Measurements from ENCODE around the gene RHOH. TPM values are rescaled to one million over a fixed set of nuclear protein-coding genes. Genes with fewer than 3 reads are reported as not detected.

The RHOH gene
- total RNA-seq, 1 donor = 164 TPM

DNA sequence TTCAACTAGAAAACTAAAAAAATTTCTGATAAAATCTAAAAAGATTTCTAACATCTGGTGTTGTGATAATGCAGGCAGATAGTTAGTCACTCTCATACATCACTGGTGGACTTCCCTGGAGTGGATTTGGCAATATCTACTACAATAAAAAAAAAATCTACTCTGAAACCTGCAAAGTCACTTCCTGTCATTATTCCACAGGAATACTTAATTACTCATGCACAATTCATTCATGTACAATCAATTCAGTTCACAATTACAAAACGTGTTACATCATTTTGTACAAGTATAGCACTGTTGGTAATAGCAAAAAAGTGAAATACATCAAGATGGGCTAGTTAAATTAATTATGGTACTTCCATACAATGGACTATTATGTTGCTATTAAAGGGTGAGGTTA, 16.5 kb upstream of the RHOH start:
- H3K9me3 ChIP-seq (ENCODE audit: low read depth, low read length) = no peaks in the 10 kb centered on the region
- no peaks in the 10 kb centered on the region for H3K27me3 ChIP-seq (ENCODE audit: insufficient read depth, low read length)

DNA sequence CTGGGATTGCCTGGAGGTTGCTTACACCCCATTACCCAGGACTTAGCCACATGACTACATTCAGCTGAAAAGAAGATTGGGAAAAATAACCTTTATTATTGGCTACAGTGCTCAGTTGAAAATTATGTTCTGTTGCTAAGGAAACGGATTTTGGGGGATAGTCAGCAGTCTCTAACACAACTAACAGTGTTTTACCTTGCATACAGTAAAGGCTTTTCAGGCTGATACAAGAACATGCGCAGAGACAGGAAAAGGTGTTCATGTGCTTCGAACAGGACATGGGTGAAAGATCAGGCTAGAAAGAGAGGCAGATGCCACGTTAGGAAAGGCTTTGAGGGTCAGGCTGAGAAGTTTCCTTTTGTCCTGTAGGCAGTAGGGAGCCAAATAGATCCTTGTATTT, 14.8 kb upstream of the RHOH start:
- Histone ChIP-seq H3K4me3 (ENCODE audit: low read length) (no peak overlapping the region), H3K9me3 (ENCODE audit: low read depth, low read length) (no peaks in the 10 kb centered on the region), H3K4me1 (ENCODE audit: insufficient read depth, low read length) (peaks cover 29% of the 10 kb centered on the region), H3K27me3 (ENCODE audit: insufficient read depth, low read length) (no peaks in the 10 kb centered on the region)

More for the DNA sequence above, 16.5 kb upstream of the RHOH start:
- H3K4me1 ChIP-seq (ENCODE audit: insufficient read depth, low read length) = peaks cover 29% of the 10 kb centered on the region
- H3K4me3 ChIP-seq (ENCODE audit: low read length) = no peak overlapping the region

DNA sequence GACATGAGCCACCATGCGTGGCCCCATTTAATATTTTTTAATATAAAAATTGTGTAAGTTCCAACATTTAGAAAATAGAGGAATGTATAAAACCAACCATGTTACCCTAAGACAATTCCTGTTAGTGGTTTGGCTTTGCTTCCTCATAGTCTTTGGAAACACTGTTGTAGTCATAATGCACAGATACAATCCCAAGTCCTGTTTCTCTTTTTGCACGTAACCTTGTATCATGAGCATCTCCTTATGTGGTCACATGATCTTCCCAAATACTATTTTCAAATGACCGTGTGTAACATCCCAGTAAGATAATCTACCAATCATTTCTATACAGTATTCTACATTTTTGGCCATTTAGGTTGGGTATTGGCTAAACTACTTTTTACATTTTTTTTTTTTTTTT, 13.9 kb upstream of the RHOH start:
- Histone ChIP-seq H3K4me3 (ENCODE audit: low read length) (no peak overlapping the region), H3K27me3 (ENCODE audit: insufficient read depth, low read length) (no peaks in the 10 kb centered on the region), H3K4me1 (ENCODE audit: insufficient read depth, low read length) (peaks cover 29% of the 10 kb centered on the region)

DNA sequence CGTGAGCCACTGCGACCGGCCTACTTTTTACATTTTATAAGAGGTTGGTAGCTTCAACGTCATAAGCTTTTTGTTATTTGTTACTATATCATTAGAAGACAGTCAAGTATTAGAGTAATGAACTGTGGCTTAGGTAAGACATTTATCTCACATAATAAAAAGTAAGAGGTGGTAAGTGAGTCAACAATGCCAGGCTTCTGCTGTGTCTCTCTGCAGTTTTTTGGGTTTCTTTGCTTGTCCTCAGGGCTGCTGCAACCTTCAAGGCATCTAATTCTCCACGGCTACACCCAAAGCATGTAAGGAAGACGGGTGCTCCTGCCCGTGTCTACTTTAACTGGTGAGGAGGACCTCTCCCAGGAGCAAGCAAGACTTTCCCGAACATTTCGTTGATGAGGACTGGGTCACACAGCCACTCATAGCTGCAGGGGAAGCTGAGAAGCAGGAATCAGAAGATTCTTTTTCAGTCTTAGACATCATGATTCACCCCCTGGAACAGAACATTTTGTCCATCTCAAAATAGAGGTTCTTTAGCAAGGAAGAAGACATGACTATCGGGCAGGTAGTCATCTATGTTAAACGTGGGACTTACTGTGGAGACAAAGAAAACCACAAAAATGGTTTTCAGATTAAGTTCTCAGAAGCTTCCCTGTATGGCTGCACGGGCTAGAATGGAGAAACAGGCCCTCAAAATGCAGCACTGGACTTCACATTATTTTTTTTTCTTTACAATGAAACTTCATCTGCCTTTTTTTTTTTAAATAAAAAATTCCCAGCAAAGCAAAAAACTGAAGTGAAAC, 13.0 kb upstream of the RHOH start:
- no peaks in the 10 kb centered on the region for H3K27me3 ChIP-seq (ENCODE audit: insufficient read depth, low read length)
- H3K4me1 ChIP-seq (ENCODE audit: insufficient read depth, low read length) = peaks cover 32% of the 10 kb centered on the region
- no peaks in the 10 kb centered on the region for H3K9me3 ChIP-seq (ENCODE audit: low read depth, low read length)
- no peak overlapping the region for H3K4me3 ChIP-seq (ENCODE audit: low read length)

More for the DNA sequence above, 13.9 kb upstream of the RHOH start:
- H3K9me3 ChIP-seq (ENCODE audit: low read depth, low read length) = no peaks in the 10 kb centered on the region

DNA sequence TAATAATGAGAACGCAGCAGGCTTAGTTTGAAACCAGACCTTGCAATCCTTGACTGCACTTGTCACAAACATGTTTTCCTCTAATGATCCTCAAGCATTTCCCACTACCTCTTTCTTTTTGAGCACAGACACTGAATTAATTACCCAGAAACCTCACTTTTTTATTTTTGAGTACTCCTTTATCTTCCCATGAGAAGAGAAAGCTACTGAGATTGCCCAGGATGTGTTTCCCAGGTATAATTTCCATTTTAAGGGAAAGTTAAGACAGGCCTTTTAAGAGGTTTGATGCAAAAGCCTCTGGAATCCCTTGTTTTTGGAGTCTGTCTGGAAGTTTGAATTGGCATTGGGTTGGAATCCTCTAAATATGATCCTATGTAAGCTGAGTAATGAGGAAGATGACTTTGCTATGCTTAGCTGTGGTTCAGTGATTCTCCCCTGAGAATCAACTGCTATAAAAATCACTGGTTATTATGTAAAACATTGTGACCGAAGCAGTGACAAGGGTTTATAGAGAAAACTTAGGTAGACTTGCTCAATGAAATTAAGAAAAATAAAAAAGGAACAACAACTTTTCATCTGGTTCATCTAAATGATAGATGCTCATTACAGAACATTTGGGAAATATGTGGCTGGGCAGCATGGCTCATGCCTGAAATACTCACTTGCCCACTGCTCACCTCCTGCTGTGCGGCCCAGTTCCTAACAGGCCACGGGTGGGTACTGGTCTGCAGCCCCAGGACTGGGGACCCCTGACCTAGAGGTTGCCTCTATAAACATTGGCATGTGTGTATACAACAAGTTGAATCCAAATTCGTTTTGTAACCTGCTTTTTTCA, 10.8 kb upstream of the RHOH start:
- Histone ChIP-seq H3K27me3 (ENCODE audit: insufficient read depth, low read length) (no peaks in the 10 kb centered on the region), H3K4me1 (ENCODE audit: insufficient read depth, low read length) (peaks cover 35% of the 10 kb centered on the region), H3K4me3 (ENCODE audit: low read length) (no peak overlapping the region), H3K9me3 (ENCODE audit: low read depth, low read length) (no peaks in the 10 kb centered on the region)

DNA sequence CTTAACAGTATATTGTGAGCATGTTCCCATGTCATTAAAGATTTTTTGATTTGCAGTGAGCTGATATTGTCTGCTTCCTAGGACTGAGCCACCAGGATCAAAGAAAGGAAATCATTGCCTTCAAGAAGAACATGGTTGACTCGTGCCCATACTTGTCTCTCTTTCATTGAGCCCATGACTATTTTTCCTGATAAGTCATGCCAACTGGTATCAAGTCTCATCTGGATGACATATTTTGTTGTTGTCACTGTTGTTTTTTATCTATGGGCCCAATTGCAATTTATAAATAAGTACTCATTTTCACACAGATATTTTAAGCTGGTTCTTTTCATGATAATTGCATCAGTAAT, 10.2 kb upstream of the RHOH start:
- no peaks in the 10 kb centered on the region for H3K9me3 ChIP-seq (ENCODE audit: low read depth, low read length)
- H3K4me3 ChIP-seq (ENCODE audit: low read length) = no peak overlapping the region
- peaks cover 34% of the 10 kb centered on the region for H3K4me1 ChIP-seq (ENCODE audit: insufficient read depth, low read length)
- no peaks in the 10 kb centered on the region for H3K27me3 ChIP-seq (ENCODE audit: insufficient read depth, low read length)

DNA sequence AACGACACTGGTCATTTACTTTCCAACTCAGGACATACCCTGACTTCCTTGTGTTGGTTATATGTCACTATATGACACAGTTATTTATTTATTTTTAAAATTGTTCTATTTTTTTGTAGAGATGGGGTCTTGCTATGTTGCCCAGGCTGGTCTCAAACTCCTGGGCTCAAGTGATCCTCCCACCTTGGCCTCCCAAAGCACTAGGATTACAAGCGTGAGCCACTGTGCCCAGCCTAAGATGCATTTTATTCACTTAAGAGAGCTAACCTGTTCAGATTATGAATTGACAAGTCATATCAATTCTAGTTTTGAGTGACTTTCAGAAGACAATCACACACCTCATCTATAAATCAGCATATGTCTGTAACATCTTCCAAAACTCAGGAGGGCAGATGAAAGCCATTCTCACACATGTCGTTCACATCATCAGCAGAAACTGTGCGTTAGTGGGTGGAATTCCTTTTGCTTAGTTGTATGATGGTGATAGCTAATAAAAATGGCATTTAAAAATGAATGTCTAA, 9.4 kb upstream of the RHOH start:
- no peaks in the 10 kb centered on the region for H3K27me3 ChIP-seq (ENCODE audit: insufficient read depth, low read length)
- no peak overlapping the region for H3K4me3 ChIP-seq (ENCODE audit: low read length)
- H3K4me1 ChIP-seq (ENCODE audit: insufficient read depth, low read length) = peaks cover 27% of the 10 kb centered on the region
- no peaks in the 10 kb centered on the region for H3K9me3 ChIP-seq (ENCODE audit: low read depth, low read length)

DNA sequence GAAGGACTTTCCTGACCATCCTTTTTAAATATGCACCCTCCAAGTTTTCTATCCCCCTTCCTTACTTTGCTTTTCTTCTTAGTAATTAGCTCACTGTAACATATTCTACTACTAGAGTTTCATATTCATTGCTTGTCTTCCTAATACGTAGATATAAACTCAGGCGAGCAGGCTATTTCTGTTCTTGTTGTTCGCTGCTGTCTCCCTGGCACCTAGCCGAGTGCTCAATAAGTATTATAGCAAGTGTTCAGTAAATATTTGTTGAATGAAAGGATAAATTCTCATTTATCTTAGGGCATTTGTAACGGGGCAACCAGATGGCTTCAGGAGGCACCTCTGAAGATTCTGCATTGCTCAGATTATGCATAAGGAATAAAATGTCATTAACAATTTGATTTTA, 6.8 kb upstream of the RHOH start:
- Histone ChIP-seq H3K4me3 (ENCODE audit: low read length) (no peak overlapping the region), H3K9me3 (ENCODE audit: low read depth, low read length) (no peaks in the 10 kb centered on the region), H3K27me3 (ENCODE audit: insufficient read depth, low read length) (no peaks in the 10 kb centered on the region), H3K4me1 (ENCODE audit: insufficient read depth, low read length) (peaks cover 40% of the 10 kb centered on the region)

DNA sequence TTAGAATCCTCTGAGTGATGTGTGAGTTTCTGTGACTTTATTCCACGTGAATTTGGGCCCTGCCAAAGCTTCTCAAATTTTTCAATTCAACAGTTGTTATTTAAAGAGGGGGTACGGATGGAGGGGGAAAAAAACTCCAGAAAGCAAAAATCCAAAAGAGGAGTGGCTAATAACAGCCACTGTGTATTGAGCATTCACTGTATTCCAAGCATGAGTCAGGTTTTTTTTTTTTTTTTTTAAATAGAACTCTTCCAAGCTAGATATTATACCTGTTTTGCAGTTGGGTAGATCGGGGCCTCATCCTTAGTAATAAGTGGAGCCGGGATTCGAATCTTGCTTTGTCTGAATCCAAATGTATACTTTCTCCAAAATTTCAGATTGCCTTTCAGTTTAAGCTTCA, 6.4 kb upstream of the RHOH start:
- H3K9me3 ChIP-seq (ENCODE audit: low read depth, low read length) = no peaks in the 10 kb centered on the region
- H3K27me3 ChIP-seq (ENCODE audit: insufficient read depth, low read length) = no peaks in the 10 kb centered on the region
- no peak overlapping the region for H3K4me3 ChIP-seq (ENCODE audit: low read length)
- peaks cover 45% of the 10 kb centered on the region for H3K4me1 ChIP-seq (ENCODE audit: insufficient read depth, low read length)

DNA sequence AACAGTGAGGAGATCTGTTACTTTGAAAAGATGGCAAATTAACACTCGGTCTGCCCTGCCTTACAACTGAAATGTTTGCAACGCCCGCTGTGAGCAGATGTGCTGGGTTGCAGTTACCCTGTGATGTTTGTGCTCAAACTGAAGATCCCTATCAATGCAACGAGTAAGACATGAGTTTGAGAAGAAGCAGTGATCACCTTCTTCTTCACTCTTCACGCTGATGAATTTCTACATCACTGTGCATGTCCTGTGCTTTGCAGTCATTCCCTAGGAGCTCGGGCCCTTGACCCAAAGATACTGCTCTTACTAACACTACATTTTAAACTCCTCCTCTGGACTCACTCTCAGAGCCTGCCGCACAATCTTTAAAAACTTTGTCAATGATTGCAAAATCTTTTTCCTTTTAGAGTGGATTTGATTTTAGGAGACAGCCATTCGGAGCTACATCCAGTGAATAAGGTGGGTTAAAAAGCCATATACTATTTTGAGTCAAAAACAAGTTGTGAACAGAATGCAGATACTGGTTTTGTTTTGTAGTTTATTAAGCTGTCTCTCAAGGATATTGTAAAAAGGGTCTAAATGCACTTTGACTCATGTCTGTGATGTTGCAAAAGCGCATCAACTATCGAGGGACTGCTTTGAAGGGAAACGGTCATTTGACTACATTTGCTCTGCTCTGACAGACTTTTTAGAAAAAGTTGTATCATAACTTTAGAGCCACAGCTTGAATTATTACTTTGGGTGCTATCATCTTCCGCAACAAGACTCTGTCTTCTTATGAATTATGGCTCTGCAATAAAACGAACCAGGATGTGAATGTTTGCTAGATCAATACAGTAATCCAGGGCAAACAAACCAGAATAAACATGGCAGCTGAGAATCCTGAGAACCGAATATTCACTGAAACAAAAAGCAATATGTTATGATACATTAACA, 5.7 kb upstream of the RHOH start:
- Histone ChIP-seq H3K27me3 (ENCODE audit: insufficient read depth, low read length) (no peaks in the 10 kb centered on the region), H3K4me3 (ENCODE audit: low read length) (no peak overlapping the region), H3K9me3 (ENCODE audit: low read depth, low read length) (no peaks in the 10 kb centered on the region), H3K4me1 (ENCODE audit: insufficient read depth, low read length) (peaks cover 52% of the 10 kb centered on the region)

DNA sequence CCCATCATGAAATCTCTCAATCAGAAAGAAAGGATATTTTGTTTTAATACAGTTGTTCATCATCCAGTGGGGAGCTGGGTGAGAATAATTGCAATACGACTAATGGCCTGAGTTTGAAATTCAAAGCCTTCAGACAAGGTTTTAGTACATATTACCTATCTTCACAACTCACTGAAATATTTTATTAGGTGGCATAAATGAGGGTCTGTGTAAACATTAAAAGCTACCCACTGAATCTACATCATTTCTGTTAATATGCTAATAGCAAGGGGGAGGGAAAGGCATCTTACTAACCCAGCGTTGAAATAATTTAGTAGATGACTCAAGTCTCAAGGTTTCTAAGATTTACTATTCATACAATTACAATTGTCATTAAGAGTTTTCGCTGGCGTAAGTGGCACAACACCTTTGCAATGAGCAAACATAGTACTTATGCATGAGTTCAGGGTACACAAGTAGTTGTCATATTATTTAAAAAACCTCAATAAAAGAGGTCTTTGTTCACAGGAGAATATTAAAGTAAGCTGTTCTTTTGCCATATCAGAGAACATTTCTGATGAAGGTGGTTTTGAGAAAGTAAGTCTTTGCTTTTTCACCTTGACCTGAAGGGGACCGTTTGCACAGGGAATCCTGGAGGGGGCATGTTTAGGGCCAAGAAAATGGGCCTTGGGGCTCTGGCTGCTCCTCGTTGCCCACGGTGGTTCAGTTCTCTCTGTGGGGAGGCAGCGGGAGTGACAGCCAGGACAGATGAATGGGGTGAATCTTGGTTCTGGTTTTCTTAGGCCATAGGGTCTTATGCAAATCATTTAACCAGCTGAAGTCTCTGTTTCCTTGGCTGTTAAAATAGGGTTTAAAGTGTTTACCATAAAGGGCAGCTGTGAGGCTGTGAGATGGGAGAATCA, 4.5 kb upstream of the RHOH start:
- Histone ChIP-seq H3K27me3 (ENCODE audit: insufficient read depth, low read length) (no peaks in the 10 kb centered on the region), H3K9me3 (ENCODE audit: low read depth, low read length) (no peaks in the 10 kb centered on the region), H3K4me3 (ENCODE audit: low read length) (no peak overlapping the region), H3K4me1 (ENCODE audit: insufficient read depth, low read length) (peaks cover 64% of the 10 kb centered on the region)

DNA sequence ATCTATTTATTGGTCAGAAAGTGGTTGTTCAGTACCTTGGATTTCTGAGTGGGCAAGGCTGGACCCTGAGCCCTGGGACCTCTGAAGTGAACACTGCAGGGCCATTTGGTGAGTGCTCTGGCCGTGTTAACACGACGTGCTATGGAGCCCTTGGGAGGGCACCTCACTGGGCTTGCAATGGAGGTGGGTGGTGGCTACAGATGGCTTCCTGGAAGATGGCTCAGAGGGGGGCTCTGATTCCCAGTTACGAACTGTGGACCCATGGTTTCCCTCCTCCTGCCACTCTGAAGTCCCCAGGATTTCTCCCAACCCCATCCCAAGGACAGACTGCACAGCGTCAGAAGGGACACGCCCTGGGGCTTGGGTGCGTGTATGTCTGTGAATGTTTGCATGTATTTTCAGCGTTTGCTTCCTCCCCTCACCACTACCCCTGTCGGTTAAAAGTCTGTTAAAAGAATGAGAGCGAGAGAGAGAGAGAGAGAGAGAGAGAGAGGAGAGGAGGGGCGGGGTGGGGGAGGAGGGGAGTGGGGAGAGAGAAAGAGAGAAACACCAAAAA, 3.7 kb upstream of the RHOH start:
- peak overlapping the region; percentile 17 for H3K4me3 ChIP-seq (ENCODE audit: low read length)
- no peaks in the 10 kb centered on the region for H3K9me3 ChIP-seq (ENCODE audit: low read depth, low read length)
- peaks cover 69% of the 10 kb centered on the region for H3K4me1 ChIP-seq (ENCODE audit: insufficient read depth, low read length)
- no peaks in the 10 kb centered on the region for H3K27me3 ChIP-seq (ENCODE audit: insufficient read depth, low read length)

DNA sequence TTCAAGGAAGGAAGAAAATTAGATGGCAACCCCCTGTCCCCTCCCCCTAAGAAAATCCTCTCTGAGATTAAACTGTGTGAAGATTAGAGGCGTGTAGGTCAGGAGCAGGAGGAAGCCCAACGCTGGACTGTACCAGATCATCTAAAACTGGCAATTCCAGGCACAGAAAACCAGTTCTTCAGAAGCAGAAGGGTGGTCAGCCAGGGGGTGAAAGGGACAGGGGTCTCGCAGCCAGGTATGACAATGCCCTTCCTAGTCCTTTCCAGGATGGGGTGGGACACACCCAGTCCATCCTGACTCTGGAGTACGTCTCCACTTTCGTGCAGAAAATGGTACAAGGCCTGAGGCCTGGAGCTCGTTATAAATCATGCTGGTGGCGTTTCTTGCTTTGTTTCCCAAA, 3.3 kb upstream of the RHOH start:
- H3K4me3 ChIP-seq (ENCODE audit: low read length) = peak overlapping the region; percentile 19
- peaks cover 72% of the 10 kb centered on the region for H3K4me1 ChIP-seq (ENCODE audit: insufficient read depth, low read length)
- H3K27me3 ChIP-seq (ENCODE audit: insufficient read depth, low read length) = no peaks in the 10 kb centered on the region
- no peaks in the 10 kb centered on the region for H3K9me3 ChIP-seq (ENCODE audit: low read depth, low read length)

All from mononuclear cell (primary cell).